PC-9 (cell line): Measurements from ENCODE around the gene IQCH. TPM values are rescaled to one million over a fixed set of nuclear protein-coding genes. Genes with fewer than 3 reads are reported as not detected.

Source experiments
- BruUV-seq: library from RNA; stranded (reverse); fragments of 400-500 nt; replicated peaks from 2 replicates; lab custom pipeline; 2021; lab: Mats Ljungman, UMichigan
- CTCF ChIA-PET: fragments of 300-600 bp; sonication (Branson Sonifier 250); formaldehyde crosslinking; loops from one replicate; lab custom pipeline; 2022; ENCODE audit warnings: antibody characterized with exemption; lab: Charles Lee
- POLR2A ChIA-PET: fragments of 300-600 bp; sonication (Branson Sonifier 250); formaldehyde crosslinking; loops from one replicate; lab custom pipeline; 2022; ENCODE audit warnings: antibody characterized with exemption; ENCODE audit not compliant: unreplicated experiment; lab: Charles Lee
- DNase-seq, 2 experiments: peaks; one replicate each; pipeline versions ENCODE4 v3.0.0 to v3.0.0-alpha.2; 2015 to 2022; ENCODE audit warnings: mixed read lengths in 1 of 2
- H2AFZ ChIP-seq: fragments of 200-600 bp; sonication (generic); 2 replicates; pipeline ENCODE4 v1.8.1; 2017; ENCODE audit warnings: antibody characterized with exemption
- H3F3A ChIP-seq: fragments of 200-600 bp; sonication (generic); 2 replicates; pipeline ENCODE4 v1.8.1; 2017; ENCODE audit warnings: antibody characterized with exemption, mild to moderate bottlenecking, low read depth; ENCODE audit not compliant: insufficient read depth
- H3K27ac ChIP-seq: fragments of 200-600 bp; sonication (generic); 2 replicates; pipeline ENCODE4 v1.6.1; 2016; ENCODE audit warnings: mixed run types
- H3K27me3 ChIP-seq: fragments of 200-600 bp; sonication (generic); 2 replicates; pipeline ENCODE4 v1.6.1; 2016; ENCODE audit warnings: low read depth, mixed run types; ENCODE audit not compliant: insufficient read depth
- H3K36me3 ChIP-seq: fragments of 200-600 bp; sonication (generic); 2 replicates; pipeline ENCODE4 v1.6.1; 2016; ENCODE audit warnings: low read depth, mixed run types
- H3K4me1 ChIP-seq: fragments of 200-600 bp; sonication (generic); replicated peaks from 2 replicates; pipeline ENCODE4 v1.6.1; 2016; ENCODE audit warnings: mixed run types; ENCODE audit not compliant: insufficient read depth
- H3K4me2 ChIP-seq: fragments of 200-600 bp; sonication (generic); 2 replicates; pipeline ENCODE4 v1.6.1; 2017; ENCODE audit warnings: mixed run types
- H3K4me3 ChIP-seq: fragments of 200-600 bp; sonication (generic); 2 replicates; pipeline ENCODE4 v1.6.1; 2016; ENCODE audit warnings: mixed run types
- H3K79me2 ChIP-seq: fragments of 200-600 bp; sonication (generic); 2 replicates; pipeline ENCODE4 v1.6.1; 2017; ENCODE audit warnings: low read depth, mixed run types
- H3K9me2 ChIP-seq: fragments of 200-600 bp; sonication (generic); 2 replicates; pipeline ENCODE4 v1.8.1; 2017; ENCODE audit warnings: mild to moderate bottlenecking; ENCODE audit not compliant: insufficient read depth
- H3K9me3 ChIP-seq: fragments of 200-600 bp; sonication (generic); 2 replicates; pipeline ENCODE4 v1.8.1; 2016; ENCODE audit warnings: low read depth; ENCODE audit not compliant: insufficient read depth
- H4K20me1 ChIP-seq: fragments of 200-600 bp; sonication (generic); 2 replicates; pipeline ENCODE4 v1.8.1; 2017; ENCODE audit not compliant: insufficient read depth
- EZH2 ChIP-seq: fragments of 200-600 bp; sonication (generic); IDR thresholded peaks from 2 replicates; pipeline ENCODE4 v1.8.0; 2017; ENCODE audit warnings: antibody characterized with exemption, low read depth
- intact Hi-C: fragments of 100-400 bp; cut with micrococcal nuclease; formaldehyde crosslinking; loops from one replicate; pipeline ENCODE4 v1.10.0; 2022; ENCODE audit not compliant: unreplicated experiment
- total RNA-seq: library from RNA; stranded (reverse); gene quantifications from 2 replicates; pipeline ENCODE4 v1.2.3, GENCODE V29; 2021
- TF ChIP-seq, protein P1 (sequence below): fragments of 200-600 bp; sonication (generic); conservative IDR thresholded peaks from 2 replicates; pipeline ENCODE4 v1.6.1; 2017; ENCODE audit warnings: mixed run types, antibody characterized with exemption, mild to moderate bottlenecking, moderate library complexity

The IQCH gene
- total RNA-seq, 1 experiment from 2014 or later, result 7.5 TPM

DNA sequence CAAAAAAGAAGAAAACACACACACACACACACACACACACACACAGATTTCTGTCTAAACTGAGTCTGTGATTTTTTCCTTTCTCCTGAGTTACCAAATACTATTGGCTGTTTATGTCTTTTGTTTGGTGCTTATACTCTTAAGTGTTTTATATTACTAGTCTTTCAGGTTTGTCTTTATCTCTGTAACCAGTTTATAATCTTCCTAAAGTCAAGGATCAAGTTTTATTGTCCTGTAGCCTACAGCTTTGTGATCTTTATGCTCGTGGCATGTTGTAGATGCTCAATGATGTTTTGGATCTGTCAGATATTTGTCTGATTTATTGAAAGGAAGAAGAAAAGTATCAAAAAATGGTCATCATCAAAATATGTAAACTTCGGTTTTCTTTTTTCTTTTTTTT is 292.5 kb downstream of the IQCH start:
- Histone ChIP-seq H4K20me1 (no peaks in the 10 kb centered on the region), H3K27me3 (no peaks in the 10 kb centered on the region), H3K36me3 (no peaks in the 10 kb centered on the region), H3K4me3 (no peak overlapping the region), H3K27ac (no peak overlapping the region), H2AFZ (no peak overlapping the region), H3K79me2 (no peaks in the 10 kb centered on the region), H3K4me1 (no peaks in the 10 kb centered on the region), H3K9me2 (no peaks in the 10 kb centered on the region), H3K9me3 (no peaks in the 10 kb centered on the region), H3F3A (peaks cover 7% of the 10 kb centered on the region; the same call in 1 of the 2 replicates), H3K4me2 (no peak overlapping the region)
- intact Hi-C loops, result no loop called here
- ChIA-PET CTCF (no interaction called here), POLR2A (no interaction called here)
- BruUV-seq, result no TSS peak
- TF ChIP-seq, protein P1, sequence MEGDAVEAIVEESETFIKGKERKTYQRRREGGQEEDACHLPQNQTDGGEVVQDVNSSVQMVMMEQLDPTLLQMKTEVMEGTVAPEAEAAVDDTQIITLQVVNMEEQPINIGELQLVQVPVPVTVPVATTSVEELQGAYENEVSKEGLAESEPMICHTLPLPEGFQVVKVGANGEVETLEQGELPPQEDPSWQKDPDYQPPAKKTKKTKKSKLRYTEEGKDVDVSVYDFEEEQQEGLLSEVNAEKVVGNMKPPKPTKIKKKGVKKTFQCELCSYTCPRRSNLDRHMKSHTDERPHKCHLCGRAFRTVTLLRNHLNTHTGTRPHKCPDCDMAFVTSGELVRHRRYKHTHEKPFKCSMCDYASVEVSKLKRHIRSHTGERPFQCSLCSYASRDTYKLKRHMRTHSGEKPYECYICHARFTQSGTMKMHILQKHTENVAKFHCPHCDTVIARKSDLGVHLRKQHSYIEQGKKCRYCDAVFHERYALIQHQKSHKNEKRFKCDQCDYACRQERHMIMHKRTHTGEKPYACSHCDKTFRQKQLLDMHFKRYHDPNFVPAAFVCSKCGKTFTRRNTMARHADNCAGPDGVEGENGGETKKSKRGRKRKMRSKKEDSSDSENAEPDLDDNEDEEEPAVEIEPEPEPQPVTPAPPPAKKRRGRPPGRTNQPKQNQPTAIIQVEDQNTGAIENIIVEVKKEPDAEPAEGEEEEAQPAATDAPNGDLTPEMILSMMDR, result no peak
- DNase-seq, result no peak

GRCh38 chr15:67547836-67548235 is 293.2 kb downstream of the IQCH start:
- ChIA-PET CTCF (no interaction called here), POLR2A (no interaction called here)
- no peaks in the 10 kb centered on the region for H3K9me3 ChIP-seq
- H3K79me2 ChIP-seq, result no peaks in the 10 kb centered on the region
- BruUV-seq, result no TSS peak
- H3K4me1 ChIP-seq, result no peaks in the 10 kb centered on the region
- DNase-seq, result no peak
- 0 out of 2 replicates have a peak, but pooled peaks cover 4% of the 10 kb centered on the region for H3F3A ChIP-seq
- intact Hi-C loops, result no loop called here
- H4K20me1 ChIP-seq, result no peaks in the 10 kb centered on the region
- H3K36me3 ChIP-seq, result no peaks in the 10 kb centered on the region
- no peak overlapping the region for H3K4me2 ChIP-seq
- H3K27ac ChIP-seq, result no peak overlapping the region
- H3K4me3 ChIP-seq, result no peak overlapping the region
- H3K27me3 ChIP-seq, result no peaks in the 10 kb centered on the region
- H2AFZ ChIP-seq, result no peak overlapping the region
- TF ChIP-seq EZH2, result no peak
- TF ChIP-seq, protein P1, result no peak
- H3K9me2 ChIP-seq, result no peaks in the 10 kb centered on the region

DNA sequence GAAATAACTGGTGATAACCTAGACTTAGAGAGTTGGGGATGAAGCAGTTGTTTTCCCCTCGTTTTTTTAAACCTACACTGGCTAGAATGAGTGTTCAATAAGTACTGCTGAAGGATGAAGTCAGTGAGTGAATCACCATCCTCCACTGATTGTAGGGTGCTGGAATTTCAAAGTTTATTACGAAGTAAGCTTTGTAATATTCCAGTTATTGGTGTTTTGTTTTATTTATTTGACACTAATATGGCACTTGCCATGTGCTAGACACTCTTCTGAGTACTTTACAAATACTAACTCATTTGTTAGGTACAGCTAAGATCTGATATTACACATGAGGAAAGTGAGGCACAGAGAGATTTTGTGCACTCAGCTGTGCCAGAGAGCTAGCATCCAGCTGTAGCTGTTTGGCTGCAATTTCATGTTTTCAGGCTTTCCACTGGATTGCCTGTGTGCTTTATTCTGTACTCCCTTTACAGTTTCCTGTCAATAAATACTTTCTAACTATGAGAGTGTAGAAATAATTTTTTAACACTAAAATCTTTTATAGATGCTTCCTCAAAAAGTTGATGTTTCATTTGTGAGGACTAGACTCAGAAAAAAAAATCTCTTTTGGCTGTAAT is 293.8 kb downstream of the IQCH start:
- BruUV-seq, result no TSS peak
- Histone ChIP-seq H3K4me1 (no peaks in the 10 kb centered on the region), H3K79me2 (no peaks in the 10 kb centered on the region), H3K4me2 (no peak overlapping the region), H3K4me3 (no peak overlapping the region), H3K9me2 (no peaks in the 10 kb centered on the region), H3K36me3 (no peaks in the 10 kb centered on the region), H3K9me3 (no peaks in the 10 kb centered on the region), H4K20me1 (no peaks in the 10 kb centered on the region), H2AFZ (no peak overlapping the region), H3F3A (0 out of 2 replicates have a peak, but pooled peaks cover 2% of the 10 kb centered on the region), H3K27ac (no peak overlapping the region), H3K27me3 (no peaks in the 10 kb centered on the region)
- ChIA-PET POLR2A (interaction anchor here (0.7 kb wide), 1 partner anchor 761 kb away, joined by 3 read pairs; no protein-coding TSS in a partner anchor), CTCF (no interaction called here)
- no peak for DNase-seq
- TF ChIP-seq, protein P1, result no peak
- no peak for TF ChIP-seq EZH2
- intact Hi-C loops, result no loop called here
